ENCODE data around the gene NKPD1.
A peak's percentile ranks its signal among the peaks of the same experiment; 100 is the strongest.

Gene NKPD1

GRCh38 chr19:45160870-45161737, at the start of gene NKPD1:
NKPD1 (minus strand) TSS chr19:45160982; CDS start chr19:45160150, 832 bp downstream.
- FAIRE-seq: peak; percentile 5
- DNase-seq (ENCODE audit: low spot score): no peak

- FAIRE-seq (no peak), DNase-seq (ENCODE audit: low spot score) (no peak)
Observed at GRCh38 chr19:45206328-45206727, 45.5 kb upstream of the NKPD1 start.

GRCh38 chr19:45205810-45206209, 45.0 kb upstream of the NKPD1 start:
- DNase-seq (ENCODE audit: low spot score) (no peak), FAIRE-seq (no peak)

GRCh38 chr19:45202637-45203036, 41.9 kb upstream of the NKPD1 start:
- no peak for DNase-seq (ENCODE audit: low spot score)
- no peak for FAIRE-seq

GRCh38 chr19:45200568-45200967, 39.8 kb upstream of the NKPD1 start:
- FAIRE-seq: no peak
- DNase-seq (ENCODE audit: low spot score): no peak

- DNase-seq (ENCODE audit: low spot score) (no peak), FAIRE-seq (no peak)
Observed at GRCh38 chr19:45195764-45196163, 35.0 kb upstream of the NKPD1 start.

- FAIRE-seq (no peak), DNase-seq (ENCODE audit: low spot score) (no peak)
Observed at GRCh38 chr19:45191375-45191774, 30.6 kb upstream of the NKPD1 start.

GRCh38 chr19:45189971-45190370, 29.2 kb upstream of the NKPD1 start:
- FAIRE-seq: no peak
- DNase-seq (ENCODE audit: low spot score): no peak

- no peak for DNase-seq (ENCODE audit: low spot score)
- FAIRE-seq: no peak
Observed at GRCh38 chr19:45187421-45188100, 26.8 kb upstream of the NKPD1 start.

- DNase-seq (ENCODE audit: low spot score): no peak
Observed at GRCh38 chr19:45186509-45187334, 25.9 kb upstream of the NKPD1 start.

GRCh38 chr19:45184115-45184514, 23.3 kb upstream of the NKPD1 start:
- FAIRE-seq (no peak), DNase-seq (ENCODE audit: low spot score) (no peak)

More at GRCh38 chr19:45186509-45187334, 25.9 kb upstream of the NKPD1 start:
- no peak for FAIRE-seq

GRCh38 chr19:45182758-45183157, 22.0 kb upstream of the NKPD1 start:
- FAIRE-seq (no peak), DNase-seq (ENCODE audit: low spot score) (no peak)

- DNase-seq (ENCODE audit: low spot score) (no peak), FAIRE-seq (no peak)
Observed at GRCh38 chr19:45180936-45181335, 20.2 kb upstream of the NKPD1 start.

GRCh38 chr19:45179892-45180370, 19.1 kb upstream of the NKPD1 start:
- FAIRE-seq: no peak
- DNase-seq (ENCODE audit: low spot score): no peak

GRCh38 chr19:45179072-45179891, 18.5 kb upstream of the NKPD1 start:
- FAIRE-seq (no peak), DNase-seq (ENCODE audit: low spot score) (peak; percentile 37)

- FAIRE-seq (peak; percentile 82), DNase-seq (ENCODE audit: low spot score) (peak; percentile 98)
Observed at GRCh38 chr19:45178262-45179071, 17.7 kb upstream of the NKPD1 start, which contains the start of gene BLOC1S3. BLOC1S3 (plus strand) TSS chr19:45178784; CDS start chr19:45179297, 513 bp downstream.

- DNase-seq (ENCODE audit: low spot score) (no peak), FAIRE-seq (no peak)
Observed at GRCh38 chr19:45177817-45178261, 17.1 kb upstream of the NKPD1 start, which contains the start of gene TRAPPC6A. TRAPPC6A (minus strand) TSS chr19:45178237; CDS start chr19:45178218, 19 bp downstream.

- DNase-seq (ENCODE audit: low spot score) (no peak), FAIRE-seq (no peak)
Observed at GRCh38 chr19:45175515-45176345, 14.9 kb upstream of the NKPD1 start.

GRCh38 chr19:45173816-45174215, 13.0 kb upstream of the NKPD1 start:
- DNase-seq (ENCODE audit: low spot score) (peak; percentile 32), FAIRE-seq (no peak)
